Testis (tissue), 2 donors: Measurements from ENCODE around the gene PPP6C.

Source experiments
- POLR2A ChIP-seq: fragments of 450-650 bp; IDR thresholded peaks from one replicate; pipeline ENCODE4 v1.6.1; 2017; ENCODE audit warnings: antibody characterized with exemption, mild to moderate bottlenecking, moderate library complexity
- TF ChIP-seq, protein P1 (sequence below), 3 experiments: fragments of 450-650 bp in 2 of 3; fragments of 200-600 bp in 1 of 3; sonication (generic) in 1 of 3; IDR thresholded peaks; one replicate each; pipeline ENCODE4 v1.5.1; 2016 to 2019; ENCODE audit warnings: antibody characterized with exemption in 3 of 3, mild to moderate bottlenecking in 2 of 3, moderate library complexity in 1 of 3

DNA sequence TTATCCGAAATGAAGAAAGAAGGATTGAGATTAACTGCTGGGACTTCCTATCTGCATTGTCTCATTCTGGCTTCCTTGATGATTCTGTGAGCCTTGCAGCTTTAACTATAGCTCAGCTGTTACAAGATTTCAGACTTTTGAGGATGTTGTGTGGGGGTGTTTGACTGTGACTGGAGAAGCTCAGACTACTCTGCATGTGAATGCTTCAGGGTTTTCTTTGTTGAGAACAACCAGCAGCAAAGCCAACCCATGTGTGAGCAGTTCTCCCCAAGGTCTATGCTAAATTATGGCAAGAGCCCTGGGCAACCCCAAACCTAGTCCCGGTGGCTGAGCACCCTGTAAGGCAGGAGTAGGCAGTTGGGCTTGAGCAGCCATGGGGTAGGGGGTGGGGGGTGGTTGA, 37.9 kb downstream of the PPP6C start:
- TF ChIP-seq, protein P1, sequence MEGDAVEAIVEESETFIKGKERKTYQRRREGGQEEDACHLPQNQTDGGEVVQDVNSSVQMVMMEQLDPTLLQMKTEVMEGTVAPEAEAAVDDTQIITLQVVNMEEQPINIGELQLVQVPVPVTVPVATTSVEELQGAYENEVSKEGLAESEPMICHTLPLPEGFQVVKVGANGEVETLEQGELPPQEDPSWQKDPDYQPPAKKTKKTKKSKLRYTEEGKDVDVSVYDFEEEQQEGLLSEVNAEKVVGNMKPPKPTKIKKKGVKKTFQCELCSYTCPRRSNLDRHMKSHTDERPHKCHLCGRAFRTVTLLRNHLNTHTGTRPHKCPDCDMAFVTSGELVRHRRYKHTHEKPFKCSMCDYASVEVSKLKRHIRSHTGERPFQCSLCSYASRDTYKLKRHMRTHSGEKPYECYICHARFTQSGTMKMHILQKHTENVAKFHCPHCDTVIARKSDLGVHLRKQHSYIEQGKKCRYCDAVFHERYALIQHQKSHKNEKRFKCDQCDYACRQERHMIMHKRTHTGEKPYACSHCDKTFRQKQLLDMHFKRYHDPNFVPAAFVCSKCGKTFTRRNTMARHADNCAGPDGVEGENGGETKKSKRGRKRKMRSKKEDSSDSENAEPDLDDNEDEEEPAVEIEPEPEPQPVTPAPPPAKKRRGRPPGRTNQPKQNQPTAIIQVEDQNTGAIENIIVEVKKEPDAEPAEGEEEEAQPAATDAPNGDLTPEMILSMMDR (IDR thresholded peaks at IDR 0.05): no peak
- no peak for TF ChIP-seq POLR2A
